Panc1 (cell line): ENCODE measurements around the gene PPT1. TPM values are rescaled to one million over a fixed set of nuclear protein-coding genes. Genes with fewer than 3 reads are reported as not detected.

Source experiments
- total RNA-seq: library from RNA; stranded (reverse); gene quantifications from one replicate; pipeline ENCODE4 v1.2.1, GENCODE V29; 2021; ENCODE audit not compliant: unreplicated experiment

The PPT1 gene
- total RNA-seq, 1 experiment from 2014 or later, result 158 TPM

Other genes with a start within 250 kb of the PPT1 start
- 22.7 TPM for gene TRIT1, start 213.7 kb downstream of the PPT1 start, total RNA-seq
- 2.0 TPM for gene MYCL, start 195.3 kb downstream of the PPT1 start, total RNA-seq
- gene MFSD2A, start 142.1 kb downstream of the PPT1 start, total RNA-seq, result 1.2 TPM
- gene CAP1, start 56.5 kb downstream of the PPT1 start, total RNA-seq, result 463 TPM
- gene RLF, start 64.1 kb upstream of the PPT1 start, total RNA-seq, result 15.7 TPM
- gene TMCO2, start 150.7 kb upstream of the PPT1 start, total RNA-seq, result not detected
- 65.4 TPM for gene ZMPSTE24, start 161.0 kb upstream of the PPT1 start, total RNA-seq
- gene COL9A2, start 220.0 kb upstream of the PPT1 start, total RNA-seq, result 2.9 TPM